ENCODE results near the gene LCN2. TPM values are rescaled to one million over a fixed set of nuclear protein-coding genes. Genes with fewer than 3 reads are reported as not detected.
A peak's percentile ranks its signal among the peaks of the same experiment; 100 is the strongest.

The LCN2 gene
- total RNA-seq, 2 donors from 2014 or later, result 30.5 to 43.7 TPM

GRCh38 chr9:128185979-128186965 is 37.0 kb downstream of the LCN2 start:
- 93% methylated on average over 11 of the region's 11 CpGs for WGBS
- H3K9me3 ChIP-seq, result no peaks in the 10 kb centered on the region

GRCh38 chr9:128187361-128187760 is 38.1 kb downstream of the LCN2 start:
- intact Hi-C loops (cut with DNase I), result no loop called here
- no peak for TF ChIP-seq POLR2A (IDR thresholded peaks at IDR 0.05)
- no peak for TF ChIP-seq POLR2AphosphoS5 (IDR thresholded peaks at IDR 0.05)
- TF ChIP-seq CTCF (IDR thresholded peaks at IDR 0.05), result no peak
- H3K4me1 ChIP-seq (replicated peaks), result peaks cover 11% of the 10 kb centered on the region
- no peak overlapping the region for H3K4me3 ChIP-seq
- H3K27me3 ChIP-seq (replicated peaks; ENCODE audit: insufficient read depth), result no peaks in the 10 kb centered on the region
- no peak overlapping the region for H3K27ac ChIP-seq
- no peak for DNase-seq (ENCODE audit: low spot score)
- whole genome bisulfite sequencing, result 97% methylated on average over 2 of the region's 2 CpGs
- H3K36me3 ChIP-seq, result peaks cover 0 to 8% of the 10 kb centered on the region in 2 donors
- no peaks in the 10 kb centered on the region for H3K9me3 ChIP-seq

More at GRCh38 chr9:128185979-128186965, 37.0 kb downstream of the LCN2 start:
- Histone ChIP-seq H3K27ac (no peak overlapping the region), H3K4me1 (replicated peaks) (peaks cover 11% of the 10 kb centered on the region), H3K36me3 (peaks cover 0 to 8% of the 10 kb centered on the region in 2 donors), H3K27me3 (replicated peaks; ENCODE audit: insufficient read depth) (no peaks in the 10 kb centered on the region), H3K4me3 (no peak overlapping the region)
- no peak for TF ChIP-seq CTCF (IDR thresholded peaks at IDR 0.05)
- no peak for TF ChIP-seq POLR2AphosphoS5 (IDR thresholded peaks at IDR 0.05)
- TF ChIP-seq POLR2A (IDR thresholded peaks at IDR 0.05), result no peak
- intact Hi-C loops (cut with DNase I), result no loop called here
- no peak for DNase-seq (ENCODE audit: low spot score)

GRCh38 chr9:128188209-128188608 is 39.0 kb downstream of the LCN2 start:
- no peak overlapping the region for H3K4me3 ChIP-seq
- no peak for DNase-seq (ENCODE audit: low spot score)
- WGBS, result 75% methylated on average over 1 of the region's 1 CpG
- H3K9me3 ChIP-seq, result no peaks in the 10 kb centered on the region
- H3K4me1 ChIP-seq (replicated peaks), result peaks cover 11% of the 10 kb centered on the region
- intact Hi-C loops (cut with DNase I), result no loop called here
- no peak overlapping the region for H3K27ac ChIP-seq
- H3K27me3 ChIP-seq (replicated peaks; ENCODE audit: insufficient read depth), result no peaks in the 10 kb centered on the region
- peaks cover 0 to 8% of the 10 kb centered on the region in 2 donors for H3K36me3 ChIP-seq
- TF ChIP-seq POLR2AphosphoS5 (IDR thresholded peaks at IDR 0.05) (no peak), CTCF (IDR thresholded peaks at IDR 0.05) (no peak), POLR2A (IDR thresholded peaks at IDR 0.05) (no peak)

GRCh38 chr9:128190013-128190412 is 40.8 kb downstream of the LCN2 start:
- intact Hi-C loops (cut with DNase I), result loop anchor here (10.0 kb wide), 1 partner anchor 85 kb away; the partner anchor contains the start of genes GOLGA2 and SWI5
- DNase-seq (ENCODE audit: low spot score), result no peak
- H3K4me1 ChIP-seq (replicated peaks), result peaks cover 11% of the 10 kb centered on the region
- H3K4me3 ChIP-seq, result peak overlapping the region in 1 of 2 donors; percentile 97
- no peaks in the 10 kb centered on the region for H3K9me3 ChIP-seq
- peaks cover 0 to 7% of the 10 kb centered on the region in 2 donors for H3K36me3 ChIP-seq
- H3K27me3 ChIP-seq (replicated peaks; ENCODE audit: insufficient read depth), result no peaks in the 10 kb centered on the region
- no peak overlapping the region for H3K27ac ChIP-seq
- TF ChIP-seq CTCF (IDR thresholded peaks at IDR 0.05) (no peak), POLR2A (IDR thresholded peaks at IDR 0.05) (no peak), POLR2AphosphoS5 (IDR thresholded peaks at IDR 0.05) (no peak)
- 44% methylated on average over 2 of the region's 2 CpGs for WGBS
